CD4-positive, alpha-beta T cell (primary cell): Measurements from ENCODE around the gene DNER. TPM values are rescaled to one million over a fixed set of nuclear protein-coding genes. Genes with fewer than 3 reads are reported as not detected.

Experiments
- ATAC-seq: fragments of 200-7000 bp; cut with Tn5 transposase; one replicate; pipeline ENCODE4 v1.10.0; 2022; ENCODE audit warnings: mild to moderate bottlenecking; ENCODE audit not compliant: poor library complexity
- CTCF ChIA-PET: fragments of 350-600 bp; sonication (Branson Sonifier 250); formaldehyde crosslinking; loops from one replicate; lab custom pipeline; 2021; ENCODE audit warnings: antibody characterized with exemption, inconsistent platforms; lab: Charles Lee
- POLR2A ChIA-PET: fragments of 350-600 bp; sonication (Branson Sonifier 250); formaldehyde crosslinking; loops from one replicate; lab custom pipeline; 2021; ENCODE audit warnings: antibody characterized with exemption, inconsistent platforms; lab: Charles Lee
- DNase-seq, 14 experiments: peaks; one replicate each; pipeline ENCODE4 v3.0.0-alpha.2; 2013 to 2020; ENCODE audit warnings: mixed read lengths in 2 of 14
- H3K27ac ChIP-seq, 2 donors: one replicate each; pipeline versions ENCODE4 v1.5.1 to v1.7.0; 2013; ENCODE audit warnings: low read length in 2 of 2, low read depth in 1 of 2, mild to moderate bottlenecking in 1 of 2
- H3K27me3 ChIP-seq, 2 experiments: 1 replicate in 1 of 2; 2 replicates in 1 of 2; pipeline versions ENCODE4 v1.6.1 to v1.7.0; 2013; ENCODE audit warnings: low read length in 2 of 2, control low read depth in 1 of 2, mild to moderate bottlenecking in 1 of 2, moderate library complexity in 1 of 2; ENCODE audit not compliant: insufficient read depth in 2 of 2, control insufficient read depth in 1 of 2
- H3K36me3 ChIP-seq: one replicate; pipeline ENCODE4 v1.6.1; 2013; ENCODE audit warnings: low read length, control low read depth; ENCODE audit not compliant: insufficient read depth
- H3K4me1 ChIP-seq: one replicate; pipeline ENCODE4 v1.6.1; 2013; ENCODE audit warnings: low read length, control low read depth; ENCODE audit not compliant: insufficient read depth
- H3K4me3 ChIP-seq: one replicate; pipeline ENCODE4 v1.5.1; 2013; ENCODE audit warnings: mild to moderate bottlenecking, low read length, moderate library complexity
- H3K9me3 ChIP-seq, 2 experiments: 1 replicate in 1 of 2; 2 replicates in 1 of 2; pipeline versions ENCODE4 v1.6.1 to v1.7.0; 2013; ENCODE audit warnings: low read length in 2 of 2, mild to moderate bottlenecking in 2 of 2, control low read depth in 1 of 2, moderate library complexity in 1 of 2; ENCODE audit not compliant: control insufficient read depth in 1 of 2, insufficient read depth in 1 of 2
- H3K27ac Mint-ChIP-seq: one replicate; pipeline ENCODE4 v1.8.0; 2020; ENCODE audit warnings: mixed read lengths
- H3K27me3 Mint-ChIP-seq: one replicate; pipeline ENCODE4 v1.8.0; 2021; ENCODE audit warnings: mixed read lengths
- H3K36me3 Mint-ChIP-seq: one replicate; pipeline ENCODE4 v1.8.0; 2021; ENCODE audit warnings: low read depth, mixed read lengths
- H3K4me1 Mint-ChIP-seq: one replicate; pipeline ENCODE4 v1.8.0; 2021; ENCODE audit warnings: low read depth, mixed read lengths
- H3K4me3 Mint-ChIP-seq: one replicate; pipeline ENCODE4 v1.8.0; 2020; ENCODE audit warnings: mild to moderate bottlenecking, mixed read lengths
- H3K9me3 Mint-ChIP-seq: one replicate; pipeline ENCODE4 v1.8.0; 2020; ENCODE audit warnings: mixed read lengths
- intact Hi-C, 2 experiments: fragments of 100-400 bp; cut with DNase I in 1 of 2; cut with micrococcal nuclease in 1 of 2; formaldehyde crosslinking; loops; one replicate each; pipeline versions ENCODE4 v1.15.1 to v1.9.0; 2023 to 2025; cut with DNase I, micrococcal nuclease
- total RNA-seq, 174 experiments: library from RNA in 2 of 174; stranded (reverse) in 2 of 174; gene quantifications; one replicate each; pipeline ENCODE4 v1.2.3 and lab custom pipeline; 2021 to 2026
- TF ChIP-seq, protein P1 (sequence below): fragments of 200-600 bp; IDR thresholded peaks from one replicate; pipeline ENCODE4 v1.8.0; 2022; ENCODE audit warnings: antibody characterized with exemption, mild to moderate bottlenecking

Gene DNER
- total RNA-seq, 2 experiments from 2014 or later: not detected

DNA sequence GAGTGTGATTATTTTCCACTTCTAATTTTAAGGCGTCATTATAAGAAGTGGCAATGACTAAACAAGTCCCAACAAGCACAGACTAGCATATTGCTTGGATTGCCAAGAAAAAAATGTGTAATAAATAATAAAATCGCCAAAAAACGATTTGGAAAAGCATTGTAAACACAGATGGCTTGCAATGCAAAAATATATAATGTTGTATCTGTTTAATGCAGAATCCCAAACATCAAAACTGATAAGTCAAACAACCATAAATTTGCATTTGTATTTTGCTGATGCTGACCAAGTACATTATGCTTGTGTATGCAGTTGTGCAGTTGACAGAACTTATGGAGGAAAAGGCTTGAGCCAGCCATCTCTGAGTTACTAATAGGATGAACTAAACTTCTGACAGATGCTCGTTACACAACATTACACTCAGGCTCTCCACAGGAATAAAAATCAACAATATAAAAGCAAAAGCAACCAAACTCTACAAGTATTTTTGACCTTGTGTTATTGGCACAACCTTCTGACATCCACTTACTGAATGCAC, 68.1 kb downstream of the DNER start:
- Mint-ChIP-seq H3K27ac (no peak overlapping the region), H3K4me1 (no peaks in the 10 kb centered on the region), H3K36me3 (no peaks in the 10 kb centered on the region), H3K4me3 (no peak overlapping the region), H3K9me3 (no peaks in the 10 kb centered on the region), H3K27me3 (peaks cover 29% of the 10 kb centered on the region)
- ATAC-seq: no peak
- intact Hi-C loops: no loop called here
- no peak overlapping the region for H3K27ac ChIP-seq
- H3K4me3 ChIP-seq: no peak overlapping the region
- CTCF ChIA-PET: no interaction called here
- H3K27me3 ChIP-seq: peaks cover 0 to 10% of the 10 kb centered on the region in 2 experiments
- DNase-seq: no peak
- H3K36me3 ChIP-seq: no peaks in the 10 kb centered on the region
- H3K9me3 ChIP-seq: no peaks in the 10 kb centered on the region
- no peaks in the 10 kb centered on the region for H3K4me1 ChIP-seq
- TF ChIP-seq, protein P1, sequence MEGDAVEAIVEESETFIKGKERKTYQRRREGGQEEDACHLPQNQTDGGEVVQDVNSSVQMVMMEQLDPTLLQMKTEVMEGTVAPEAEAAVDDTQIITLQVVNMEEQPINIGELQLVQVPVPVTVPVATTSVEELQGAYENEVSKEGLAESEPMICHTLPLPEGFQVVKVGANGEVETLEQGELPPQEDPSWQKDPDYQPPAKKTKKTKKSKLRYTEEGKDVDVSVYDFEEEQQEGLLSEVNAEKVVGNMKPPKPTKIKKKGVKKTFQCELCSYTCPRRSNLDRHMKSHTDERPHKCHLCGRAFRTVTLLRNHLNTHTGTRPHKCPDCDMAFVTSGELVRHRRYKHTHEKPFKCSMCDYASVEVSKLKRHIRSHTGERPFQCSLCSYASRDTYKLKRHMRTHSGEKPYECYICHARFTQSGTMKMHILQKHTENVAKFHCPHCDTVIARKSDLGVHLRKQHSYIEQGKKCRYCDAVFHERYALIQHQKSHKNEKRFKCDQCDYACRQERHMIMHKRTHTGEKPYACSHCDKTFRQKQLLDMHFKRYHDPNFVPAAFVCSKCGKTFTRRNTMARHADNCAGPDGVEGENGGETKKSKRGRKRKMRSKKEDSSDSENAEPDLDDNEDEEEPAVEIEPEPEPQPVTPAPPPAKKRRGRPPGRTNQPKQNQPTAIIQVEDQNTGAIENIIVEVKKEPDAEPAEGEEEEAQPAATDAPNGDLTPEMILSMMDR: no peak
- POLR2A ChIA-PET: no interaction called here

DNA sequence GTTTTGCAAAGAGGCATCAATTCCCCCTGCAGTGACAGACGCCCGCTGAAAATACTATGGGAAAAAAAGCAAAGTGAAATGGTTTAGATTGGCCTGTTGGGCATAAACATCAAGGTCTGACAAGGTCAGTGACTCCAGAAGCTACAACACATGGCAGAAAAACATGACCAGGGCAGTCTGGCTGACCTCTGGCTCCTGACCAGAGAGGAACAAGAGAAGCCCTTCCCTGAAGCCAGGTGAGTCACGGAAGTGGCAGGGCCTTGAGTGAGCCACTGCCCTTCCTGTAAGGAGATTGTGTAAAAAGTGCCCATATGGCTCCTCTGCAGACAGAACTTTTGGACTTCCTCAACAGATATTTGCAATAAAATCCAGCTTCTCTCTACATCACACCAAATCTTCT, 72.0 kb downstream of the DNER start:
- Histone ChIP-seq H3K9me3 (no peaks in the 10 kb centered on the region), H3K27ac (no peak overlapping the region), H3K4me1 (no peaks in the 10 kb centered on the region), H3K27me3 (peaks cover 4 to 5% of the 10 kb centered on the region in 2 experiments), H3K4me3 (no peak overlapping the region), H3K36me3 (no peaks in the 10 kb centered on the region)
- H3K9me3 Mint-ChIP-seq: no peaks in the 10 kb centered on the region
- H3K4me1 Mint-ChIP-seq: no peaks in the 10 kb centered on the region
- H3K36me3 Mint-ChIP-seq: no peaks in the 10 kb centered on the region
- ATAC-seq (no peak), DNase-seq (no peak)
- no peak overlapping the region for H3K4me3 Mint-ChIP-seq
- TF ChIP-seq, protein P1: no peak
- intact Hi-C loops: no loop called here
- H3K27ac Mint-ChIP-seq: no peak overlapping the region
- CTCF ChIA-PET: no interaction called here
- peaks cover 29% of the 10 kb centered on the region for H3K27me3 Mint-ChIP-seq
- POLR2A ChIA-PET: no interaction called here

DNA sequence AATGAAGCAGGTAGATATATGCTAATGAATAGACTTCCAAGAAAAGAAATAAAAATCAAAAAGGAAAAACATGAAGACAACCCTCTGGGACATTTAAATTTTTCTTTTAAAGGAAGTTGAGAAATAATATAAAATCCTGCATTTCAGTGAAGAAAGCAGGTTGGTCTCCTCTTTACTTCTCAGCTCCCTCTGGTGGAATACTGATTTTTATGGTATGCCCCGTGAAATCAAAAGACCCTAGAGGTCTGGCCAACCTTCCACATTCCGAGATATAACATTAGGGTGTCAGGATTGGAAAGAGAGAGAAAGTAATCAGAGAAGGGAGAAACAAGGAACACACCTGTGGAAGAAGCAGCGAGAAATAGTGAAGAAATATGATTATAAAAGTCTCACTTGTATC, 72.7 kb downstream of the DNER start:
- Histone ChIP-seq H3K27ac (no peak overlapping the region), H3K36me3 (no peaks in the 10 kb centered on the region), H3K27me3 (peaks cover 4 to 5% of the 10 kb centered on the region in 2 experiments), H3K4me1 (no peaks in the 10 kb centered on the region), H3K9me3 (no peaks in the 10 kb centered on the region), H3K4me3 (no peak overlapping the region)
- H3K4me3 Mint-ChIP-seq: no peak overlapping the region
- intact Hi-C loops: no loop called here
- H3K9me3 Mint-ChIP-seq: no peaks in the 10 kb centered on the region
- H3K27me3 Mint-ChIP-seq: peaks cover 36% of the 10 kb centered on the region
- DNase-seq (no peak), ATAC-seq (no peak)
- no peak overlapping the region for H3K27ac Mint-ChIP-seq
- H3K4me1 Mint-ChIP-seq: no peaks in the 10 kb centered on the region
- no peaks in the 10 kb centered on the region for H3K36me3 Mint-ChIP-seq
- ChIA-PET CTCF (interaction anchor here (0.6 kb wide), 1 partner anchor 100 kb away, joined by 3 read pairs; no protein-coding TSS in a partner anchor), POLR2A (no interaction called here)
- TF ChIP-seq, protein P1: no peak
